ENCODE measurements around the gene CCDC121.

The CCDC121 gene

GRCh38 chr2:27581417-27582128, 47.2 kb downstream of the CCDC121 start:
- FAIRE-seq: no peak

Data from A204.1 (cell line).